HG03064 (cell line): ENCODE results near the gene ETFBKMT.
A peak's percentile ranks its signal among the peaks of the same experiment; 100 is the strongest.
"Not testable (repeated sequence)": the region's sequence is repeated elsewhere in the genome, so short reads cannot be mapped to it uniquely, and the experiment has no call there.

Source experiments
- ATAC-seq: cut with Tn5 transposase; IDR thresholded peaks from one replicate; pipeline ENCODE4 v1.9.1; 2021; ENCODE audit warnings: low read depth; ENCODE audit not compliant: unreplicated experiment

The ETFBKMT gene

GRCh38 chr12:31714406-31715271, 55.2 kb downstream of the ETFBKMT start:
- no peak for ATAC-seq

GRCh38 chr12:31715283-31715825, 55.9 kb downstream of the ETFBKMT start:
- ATAC-seq, result peak; percentile 76

DNA sequence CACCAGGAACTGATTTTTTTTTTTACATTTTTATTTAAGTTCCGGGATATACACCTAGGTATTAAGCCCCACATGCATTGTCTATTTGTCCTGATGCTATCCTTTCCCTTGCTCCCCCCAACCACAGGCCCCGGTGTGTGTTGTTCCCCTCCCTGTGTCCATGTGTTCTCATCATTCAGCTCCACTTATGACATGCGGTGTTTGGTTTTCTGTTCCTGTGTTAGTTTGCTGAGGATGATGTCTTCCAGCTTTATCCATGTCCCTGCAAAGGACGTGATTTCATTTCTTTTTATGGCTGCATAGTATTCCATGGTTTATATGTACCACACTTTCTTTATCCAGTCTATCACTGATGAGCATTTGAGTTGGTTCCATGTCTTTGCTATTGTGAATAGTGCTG, 57.5 kb downstream of the ETFBKMT start:
- not testable (repeated sequence) for ATAC-seq

DNA sequence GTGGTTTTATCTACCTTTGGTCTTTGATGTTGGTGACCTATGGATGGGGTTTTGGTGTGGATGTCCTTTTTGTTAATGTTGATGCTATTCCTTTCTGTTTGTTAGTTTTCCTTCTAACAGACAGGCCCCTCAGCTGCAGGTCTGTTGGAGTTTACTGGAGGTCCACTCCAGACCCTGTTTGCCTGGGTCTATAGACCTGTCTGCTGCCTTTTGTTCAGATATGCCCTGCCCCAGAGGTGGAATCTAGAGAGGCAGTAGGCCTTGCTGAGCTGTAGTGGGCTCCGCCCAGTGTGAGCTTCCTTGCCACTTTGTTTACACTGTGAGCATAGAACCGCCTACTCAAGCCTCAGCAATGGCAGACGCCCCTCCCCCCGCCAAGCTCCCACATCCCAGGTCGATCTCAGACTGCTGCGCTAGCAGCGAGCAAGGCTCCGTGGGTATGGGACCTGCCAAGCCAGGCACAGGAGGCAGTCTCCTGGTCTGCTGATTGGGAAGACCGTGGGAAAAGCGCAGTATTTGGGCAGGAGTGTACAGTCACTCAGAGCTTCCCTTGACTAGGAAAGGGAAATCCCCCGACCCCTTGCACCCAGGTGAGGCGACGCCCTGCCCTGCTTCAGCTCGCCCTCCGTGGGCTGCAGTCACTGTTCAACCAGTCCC, 59.2 kb downstream of the ETFBKMT start:
- not testable (repeated sequence) for ATAC-seq

DNA sequence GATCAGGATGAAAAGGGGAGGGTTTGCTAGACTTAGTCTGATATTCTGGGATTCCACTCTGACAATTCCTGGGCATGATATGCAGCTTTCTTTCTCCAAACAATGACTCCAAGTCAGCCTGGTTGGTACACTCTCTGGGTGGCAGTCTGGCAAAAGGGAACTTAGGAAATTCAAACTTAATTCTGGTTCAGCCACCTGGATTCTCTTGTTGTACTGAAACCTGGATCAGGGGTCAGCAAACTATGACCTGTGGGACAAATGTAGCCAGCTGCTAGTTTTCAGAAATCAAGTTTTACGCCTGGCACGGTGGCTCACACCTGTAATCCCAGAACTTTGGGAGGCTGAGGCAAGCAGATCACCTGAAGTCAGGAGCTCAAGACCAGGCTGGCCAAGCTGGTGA, 63.1 kb downstream of the ETFBKMT start:
- ATAC-seq, result no peak
